GM21723 (cell line): ENCODE data around the gene BTBD19.
"Not testable (repeated sequence)": the region's sequence is repeated elsewhere in the genome, so short reads cannot be mapped to it uniquely, and the experiment has no call there.

Source experiments
- ATAC-seq: cut with Tn5 transposase; IDR thresholded peaks from one replicate; pipeline ENCODE4 v1.9.1; 2021; ENCODE audit warnings: mild to moderate bottlenecking, moderate library complexity; ENCODE audit not compliant: unreplicated experiment

BTBD19 gene

GRCh38 chr1:44807364-44808062, 810 bp upstream of the BTBD19 start:
- ATAC-seq = peak; percentile 37

- peak; percentile 51 for ATAC-seq
Observed at GRCh38 chr1:44808938-44809917, 905 bp downstream of the BTBD19 start.

GRCh38 chr1:44810101-44810761, 1.9 kb downstream of the BTBD19 start:
- ATAC-seq = no peak

GRCh38 chr1:44810762-44811105, 2.4 kb downstream of the BTBD19 start:
- not testable (repeated sequence) for ATAC-seq

GRCh38 chr1:44811234-44811633, 2.9 kb downstream of the BTBD19 start:
- no peak for ATAC-seq

- ATAC-seq = no peak
Observed at GRCh38 chr1:44812822-44813543, 4.7 kb downstream of the BTBD19 start.

- ATAC-seq = not testable (repeated sequence)
Observed at GRCh38 chr1:44815926-44816325, 7.6 kb downstream of the BTBD19 start.

GRCh38 chr1:44817307-44817706, 9.0 kb downstream of the BTBD19 start:
- ATAC-seq = no peak

GRCh38 chr1:44817771-44818495, 9.6 kb downstream of the BTBD19 start:
- ATAC-seq = no peak

GRCh38 chr1:44819196-44819607, 10.9 kb downstream of the BTBD19 start:
- no peak for ATAC-seq

- ATAC-seq = peak; percentile 72
Observed at GRCh38 chr1:44819608-44820327, 11.4 kb downstream of the BTBD19 start.

- ATAC-seq = no peak
Observed at GRCh38 chr1:44820328-44821239, 12.3 kb downstream of the BTBD19 start.

GRCh38 chr1:44821240-44821715, 13.0 kb downstream of the BTBD19 start:
- ATAC-seq = no peak

GRCh38 chr1:44822131-44822701, 13.9 kb downstream of the BTBD19 start:
- ATAC-seq = no peak

GRCh38 chr1:44822981-44823451, 14.7 kb downstream of the BTBD19 start:
- no peak for ATAC-seq

GRCh38 chr1:44824392-44824791, 16.1 kb downstream of the BTBD19 start:
- ATAC-seq = not testable (repeated sequence)

GRCh38 chr1:44826375-44827196, 18.3 kb downstream of the BTBD19 start:
- ATAC-seq = no peak
